ENCODE measurements around the gene KCP. TPM values are rescaled to one million over a fixed set of nuclear protein-coding genes. Genes with fewer than 3 reads are reported as not detected.
A peak's percentile ranks its signal among the peaks of the same experiment; 100 is the strongest.

Gene KCP
- total RNA-seq, 1 experiment from 2014 or later = 0.68 TPM

- no peak for DNase-seq (ENCODE audit: unreplicated experiment)
- Mint-ChIP-seq H3K9me3 (ENCODE audit: unreplicated experiment) (no peaks in the 10 kb centered on the region), H3K36me3 (ENCODE audit: insufficient read depth, unreplicated experiment) (no peaks in the 10 kb centered on the region), H3K4me3 (ENCODE audit: unreplicated experiment) (no peak overlapping the region), H3K27me3 (ENCODE audit: insufficient read depth, unreplicated experiment) (no peaks in the 10 kb centered on the region), H3K27ac (ENCODE audit: low read depth, unreplicated experiment) (no peak overlapping the region), H3K4me1 (ENCODE audit: insufficient read depth, unreplicated experiment) (peaks cover 30% of the 10 kb centered on the region)
- BruUV-seq (replicated peaks) = no TSS peak
- ChIA-PET POLR2A (interaction anchor here (0.8 to 1.8 kb wide), 3 partner anchors 31 to 161 kb away, joined by 4 to 5 read pairs (median 4); partner anchors contain the start of gene TNPO3), CTCF (no interaction called here)
- TF ChIP-seq CTCF (IDR thresholded peaks at IDR 0.05; ENCODE audit: unreplicated experiment) = no peak
- intact Hi-C loops (cut with micrococcal nuclease) = no loop called here
Observed at GRCh38 chr7:128894101-128894440, 16.4 kb downstream of the KCP start.

- H3K4me3 Mint-ChIP-seq (ENCODE audit: unreplicated experiment) = peak overlapping the region; percentile 45
- TF ChIP-seq CTCF (IDR thresholded peaks at IDR 0.05; ENCODE audit: unreplicated experiment) = no peak
- intact Hi-C loops (cut with micrococcal nuclease) = no loop called here
- H3K27me3 Mint-ChIP-seq (ENCODE audit: insufficient read depth, unreplicated experiment) = no peaks in the 10 kb centered on the region
- no peaks in the 10 kb centered on the region for H3K9me3 Mint-ChIP-seq (ENCODE audit: unreplicated experiment)
- DNase-seq (ENCODE audit: unreplicated experiment) = peak; percentile 87
- ChIA-PET POLR2A (interaction anchor here (0.6 to 2.1 kb wide), 8 partner anchors 10 to 419 kb away, joined by 3 to 8 read pairs (median 4); partner anchors contain the start of genes ATP6V1F, IRF5 and TNPO3), CTCF (interaction anchor here (0.7 to 2.1 kb wide), 3 partner anchors 10 to 155 kb away, joined by 3 to 8 read pairs (median 3); no protein-coding TSS in a partner anchor)
- H3K36me3 Mint-ChIP-seq (ENCODE audit: insufficient read depth, unreplicated experiment) = no peaks in the 10 kb centered on the region
- peak overlapping the region; percentile 51 for H3K27ac Mint-ChIP-seq (ENCODE audit: low read depth, unreplicated experiment)
- peaks cover 27% of the 10 kb centered on the region for H3K4me1 Mint-ChIP-seq (ENCODE audit: insufficient read depth, unreplicated experiment)
- no TSS peak for BruUV-seq (replicated peaks)
Observed at GRCh38 chr7:128893251-128894100, 17.0 kb downstream of the KCP start.

- Mint-ChIP-seq H3K27ac (ENCODE audit: low read depth, unreplicated experiment) (peak overlapping the region; percentile 51), H3K36me3 (ENCODE audit: insufficient read depth, unreplicated experiment) (no peaks in the 10 kb centered on the region), H3K9me3 (ENCODE audit: unreplicated experiment) (no peaks in the 10 kb centered on the region), H3K4me1 (ENCODE audit: insufficient read depth, unreplicated experiment) (peaks cover 20% of the 10 kb centered on the region), H3K4me3 (ENCODE audit: unreplicated experiment) (peak overlapping the region; percentile 45), H3K27me3 (ENCODE audit: insufficient read depth, unreplicated experiment) (no peaks in the 10 kb centered on the region)
- ChIA-PET POLR2A (interaction anchor here (0.6 to 2.1 kb wide), 9 partner anchors 9 to 418 kb away, joined by 3 to 10 read pairs (median 5); partner anchors contain the start of genes ATP6V1F, IRF5 and TNPO3), CTCF (interaction anchor here (0.7 to 2.1 kb wide), 3 partner anchors 9 to 155 kb away, joined by 3 to 8 read pairs (median 3); no protein-coding TSS in a partner anchor)
- intact Hi-C loops (cut with micrococcal nuclease) = no loop called here
- DNase-seq (ENCODE audit: unreplicated experiment) = peak; percentile 19
- no peak for TF ChIP-seq CTCF (IDR thresholded peaks at IDR 0.05; ENCODE audit: unreplicated experiment)
- BruUV-seq (replicated peaks) = no TSS peak
Observed at GRCh38 chr7:128892521-128893250, 17.8 kb downstream of the KCP start.

GRCh38 chr7:128891942-128892269 is 18.6 kb downstream of the KCP start:
- BruUV-seq (replicated peaks) = no TSS peak
- Mint-ChIP-seq H3K4me3 (ENCODE audit: unreplicated experiment) (no peak overlapping the region), H3K9me3 (ENCODE audit: unreplicated experiment) (no peaks in the 10 kb centered on the region), H3K27ac (ENCODE audit: low read depth, unreplicated experiment) (no peak overlapping the region), H3K27me3 (ENCODE audit: insufficient read depth, unreplicated experiment) (no peaks in the 10 kb centered on the region), H3K4me1 (ENCODE audit: insufficient read depth, unreplicated experiment) (peaks cover 12% of the 10 kb centered on the region), H3K36me3 (ENCODE audit: insufficient read depth, unreplicated experiment) (no peaks in the 10 kb centered on the region)
- TF ChIP-seq CTCF (IDR thresholded peaks at IDR 0.05; ENCODE audit: unreplicated experiment) = no peak
- intact Hi-C loops (cut with micrococcal nuclease) = no loop called here
- DNase-seq (ENCODE audit: unreplicated experiment) = no peak
- ChIA-PET POLR2A (interaction anchor here (1.4 to 2.1 kb wide), 3 partner anchors 12 to 71 kb away, joined by 4 to 10 read pairs (median 8); partner anchors contain the start of gene ATP6V1F), CTCF (interaction anchor here (0.7 to 2.1 kb wide), 2 partner anchors 8 to 66 kb away, joined by 3 to 8 read pairs; no protein-coding TSS in a partner anchor)
